ENCODE results near the gene RECQL.
A peak's percentile ranks its signal among the peaks of the same experiment; 100 is the strongest.

The RECQL gene

GRCh38 chr12:21499765-21500164 lies 1.7 kb downstream of the RECQL start:
- TF ChIP-seq EZH2 (IDR thresholded peaks at IDR 0.05; ENCODE audit: borderline replicate concordance, low read length), result no peak
- TF ChIP-seq, protein P1, sequence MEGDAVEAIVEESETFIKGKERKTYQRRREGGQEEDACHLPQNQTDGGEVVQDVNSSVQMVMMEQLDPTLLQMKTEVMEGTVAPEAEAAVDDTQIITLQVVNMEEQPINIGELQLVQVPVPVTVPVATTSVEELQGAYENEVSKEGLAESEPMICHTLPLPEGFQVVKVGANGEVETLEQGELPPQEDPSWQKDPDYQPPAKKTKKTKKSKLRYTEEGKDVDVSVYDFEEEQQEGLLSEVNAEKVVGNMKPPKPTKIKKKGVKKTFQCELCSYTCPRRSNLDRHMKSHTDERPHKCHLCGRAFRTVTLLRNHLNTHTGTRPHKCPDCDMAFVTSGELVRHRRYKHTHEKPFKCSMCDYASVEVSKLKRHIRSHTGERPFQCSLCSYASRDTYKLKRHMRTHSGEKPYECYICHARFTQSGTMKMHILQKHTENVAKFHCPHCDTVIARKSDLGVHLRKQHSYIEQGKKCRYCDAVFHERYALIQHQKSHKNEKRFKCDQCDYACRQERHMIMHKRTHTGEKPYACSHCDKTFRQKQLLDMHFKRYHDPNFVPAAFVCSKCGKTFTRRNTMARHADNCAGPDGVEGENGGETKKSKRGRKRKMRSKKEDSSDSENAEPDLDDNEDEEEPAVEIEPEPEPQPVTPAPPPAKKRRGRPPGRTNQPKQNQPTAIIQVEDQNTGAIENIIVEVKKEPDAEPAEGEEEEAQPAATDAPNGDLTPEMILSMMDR (IDR thresholded peaks at IDR 0.05; ENCODE audit: low read length), result no peak
- Histone ChIP-seq H3F3A (ENCODE audit: insufficient read depth, low read length) (no peaks in the 10 kb centered on the region), H3K4me1 (ENCODE audit: insufficient read depth, low read length, severe bottlenecking) (peaks cover 32% of the 10 kb centered on the region), H3K27me3 (ENCODE audit: insufficient read depth, low read length) (no peaks in the 10 kb centered on the region), H3K27ac (ENCODE audit: low read depth, low read length, poor library complexity, severe bottlenecking) (no peak overlapping the region), H3K9ac (ENCODE audit: low read length) (no peak overlapping the region), H3K79me2 (ENCODE audit: insufficient read depth, low read length) (peaks cover 30% of the 10 kb centered on the region), H3K9me2 (ENCODE audit: low read depth, low read length) (no peaks in the 10 kb centered on the region), H3K9me3 (ENCODE audit: low read length) (no peaks in the 10 kb centered on the region), H4K20me1 (ENCODE audit: insufficient read depth, low read length) (no peaks in the 10 kb centered on the region), H3K36me3 (ENCODE audit: insufficient read depth, low read length) (peaks cover 41% of the 10 kb centered on the region), H2AFZ (ENCODE audit: low read length) (no peak overlapping the region), H3K4me2 (ENCODE audit: low read length) (peak overlapping the region; percentile 75), H3K4me3 (ENCODE audit: low read depth, low read length, poor library complexity, severe bottlenecking) (peak overlapping the region; percentile 88)

GRCh38 chr12:21485998-21486397 lies 15.4 kb downstream of the RECQL start:
- peaks cover 52% of the 10 kb centered on the region for H3K36me3 ChIP-seq (ENCODE audit: insufficient read depth, low read length)

GRCh38 chr12:21483531-21483930 lies 17.9 kb downstream of the RECQL start:
- no peaks in the 10 kb centered on the region for H3K27me3 ChIP-seq (ENCODE audit: insufficient read depth, low read length)
- no peaks in the 10 kb centered on the region for H4K20me1 ChIP-seq (ENCODE audit: insufficient read depth, low read length)
- H3K9me3 ChIP-seq (ENCODE audit: low read length), result no peaks in the 10 kb centered on the region
- no peaks in the 10 kb centered on the region for H3K9me2 ChIP-seq (ENCODE audit: low read depth, low read length)
- H3K4me3 ChIP-seq (ENCODE audit: low read depth, low read length, poor library complexity, severe bottlenecking), result no peak overlapping the region
- H3K9ac ChIP-seq (ENCODE audit: low read length), result no peak overlapping the region
- H3K79me2 ChIP-seq (ENCODE audit: insufficient read depth, low read length), result no peaks in the 10 kb centered on the region
- no peak overlapping the region for H3K4me2 ChIP-seq (ENCODE audit: low read length)
- H2AFZ ChIP-seq (ENCODE audit: low read length), result no peak overlapping the region
- H3F3A ChIP-seq (ENCODE audit: insufficient read depth, low read length), result no peaks in the 10 kb centered on the region
- no peak overlapping the region for H3K27ac ChIP-seq (ENCODE audit: low read depth, low read length, poor library complexity, severe bottlenecking)
- no peak for TF ChIP-seq EZH2 (IDR thresholded peaks at IDR 0.05; ENCODE audit: borderline replicate concordance, low read length)
- TF ChIP-seq, protein P1 (IDR thresholded peaks at IDR 0.05; ENCODE audit: low read length), result no peak
- H3K4me1 ChIP-seq (ENCODE audit: insufficient read depth, low read length, severe bottlenecking), result no peaks in the 10 kb centered on the region
- H3K36me3 ChIP-seq (ENCODE audit: insufficient read depth, low read length), result peaks cover 52% of the 10 kb centered on the region

More at GRCh38 chr12:21485998-21486397, 15.4 kb downstream of the RECQL start:
- Histone ChIP-seq H3K9me3 (ENCODE audit: low read length) (no peaks in the 10 kb centered on the region), H3F3A (ENCODE audit: insufficient read depth, low read length) (no peaks in the 10 kb centered on the region), H3K79me2 (ENCODE audit: insufficient read depth, low read length) (no peaks in the 10 kb centered on the region), H3K27ac (ENCODE audit: low read depth, low read length, poor library complexity, severe bottlenecking) (no peak overlapping the region), H4K20me1 (ENCODE audit: insufficient read depth, low read length) (no peaks in the 10 kb centered on the region), H3K9me2 (ENCODE audit: low read depth, low read length) (no peaks in the 10 kb centered on the region), H3K27me3 (ENCODE audit: insufficient read depth, low read length) (no peaks in the 10 kb centered on the region), H3K4me2 (ENCODE audit: low read length) (no peak overlapping the region), H2AFZ (ENCODE audit: low read length) (no peak overlapping the region), H3K9ac (ENCODE audit: low read length) (no peak overlapping the region), H3K4me1 (ENCODE audit: insufficient read depth, low read length, severe bottlenecking) (no peaks in the 10 kb centered on the region), H3K4me3 (ENCODE audit: low read depth, low read length, poor library complexity, severe bottlenecking) (no peak overlapping the region)
- TF ChIP-seq EZH2 (IDR thresholded peaks at IDR 0.05; ENCODE audit: borderline replicate concordance, low read length), result no peak
- TF ChIP-seq, protein P1 (IDR thresholded peaks at IDR 0.05; ENCODE audit: low read length), result no peak
